HepG2 (cell line): ENCODE data around the gene BPIFB6. TPM values are rescaled to one million over a fixed set of nuclear protein-coding genes. Genes with fewer than 3 reads are reported as not detected.

ENCODE experiments used
- ATAC-seq: fragments of 200-7000 bp; cut with Tn5 transposase; 3 replicates; pipeline ENCODE4 v1.9.1; 2020; ENCODE audit warnings: mild to moderate bottlenecking, moderate library complexity
- BruUV-seq: library from RNA; stranded (reverse); fragments of 400-500 nt; replicated peaks from 2 replicates; lab custom pipeline; 2021; lab: Mats Ljungman, UMichigan
- CTCF ChIA-PET: fragments of 300-600 bp; formaldehyde crosslinking; extraction: SDS; loops from one replicate; lab custom pipeline; 2021; ENCODE audit warnings: low total read pairs, inconsistent platforms, low intra/inter-chr PET ratio; lab: Yijun Ruan, JAX
- POLR2A ChIA-PET: fragments of 350-600 bp; sonication (Branson Sonifier 250); formaldehyde crosslinking; loops from one replicate; lab custom pipeline; 2020; ENCODE audit warnings: antibody characterized with exemption, inconsistent platforms; lab: Yijun Ruan, JAX
- DNase-seq: peaks from one replicate; pipeline ENCODE4 v3.0.0-alpha.2; 2015; ENCODE audit warnings: low spot score
- FAIRE-seq: peaks from 3 replicates; lab custom pipeline; 2011; peaks lifted over from hg19 to GRCh38; lab: Jason Lieb, UNC
- H2AFZ ChIP-seq: one replicate; pipeline ENCODE4 v1.6.1; 2011; ENCODE audit warnings: low read length, inconsistent platforms
- H3K27ac ChIP-seq: fragments of 300-600 bp; 3 replicates; pipeline ENCODE4 v1.8.0; 2011; ENCODE audit warnings: mixed run types, mild to moderate bottlenecking, mixed read lengths, low read length, inconsistent platforms; ENCODE audit not compliant: insufficient read depth; ENCODE audit errors: extremely low read length
- H3K27me3 ChIP-seq, 2 experiments: fragments of 200-600 bp in 1 of 2; 2 replicates in 1 of 2; 3 replicates in 1 of 2; pipeline versions ENCODE4 v1.6.0 to v1.8.0; 2011; ENCODE audit warnings: low read length in 2 of 2, mild to moderate bottlenecking in 2 of 2, moderate library complexity in 2 of 2, inconsistent platforms in 1 of 2; ENCODE audit not compliant: insufficient read depth in 2 of 2, control insufficient read depth in 1 of 2
- H3K36me3 ChIP-seq, 2 experiments: fragments of 200-600 bp in 1 of 2; replicated peaks in 1 of 2; 2 replicates in 1 of 2; 3 replicates in 1 of 2; pipeline versions ENCODE4 v1.5.1 to v1.8.0; 2011; ENCODE audit warnings: low read length in 2 of 2, inconsistent platforms in 1 of 2; ENCODE audit not compliant: insufficient read depth in 2 of 2, control insufficient read depth in 1 of 2
- H3K4me1 ChIP-seq: 2 replicates; pipeline ENCODE4 v1.5.1; 2012; ENCODE audit warnings: low read length, inconsistent platforms; ENCODE audit not compliant: insufficient read depth
- H3K4me2 ChIP-seq: 2 replicates; pipeline ENCODE4 v1.6.0; 2011; ENCODE audit warnings: low read depth, low read length, inconsistent platforms
- H3K4me3 ChIP-seq, 3 experiments: fragments of 200-600 bp in 1 of 3; sonication (generic), shearing (Covaris generic) in 1 of 3; replicated peaks in 1 of 3; 2 replicates each; pipeline ENCODE4 v1.5.1; 2011 to 2016; ENCODE audit warnings: low read length in 3 of 3, inconsistent platforms in 2 of 3, low read depth in 2 of 3, mild to moderate bottlenecking in 2 of 3, control low read depth in 1 of 3, mixed read lengths in 1 of 3; ENCODE audit not compliant: insufficient read depth in 1 of 3
- H3K79me2 ChIP-seq: one replicate; pipeline ENCODE4 v1.6.1; 2011; ENCODE audit warnings: low read length, inconsistent platforms; ENCODE audit not compliant: insufficient read depth
- H3K9ac ChIP-seq: 2 replicates; pipeline ENCODE4 v1.6.0; 2011; ENCODE audit warnings: mild to moderate bottlenecking, low read depth, low read length, inconsistent platforms; ENCODE audit not compliant: insufficient read depth
- H3K9me3 ChIP-seq: 2 replicates; pipeline ENCODE4 v1.5.1; 2012; ENCODE audit warnings: mild to moderate bottlenecking, low read length
- H4K20me1 ChIP-seq: 2 replicates; pipeline ENCODE4 v1.6.0; 2011; ENCODE audit warnings: inconsistent platforms, mild to moderate bottlenecking, low read length, moderate library complexity; ENCODE audit not compliant: insufficient read depth
- ATF7 ChIP-seq, 2 experiments: fragments of 450-650 bp in 1 of 2; sonication (generic) in 1 of 2; formaldehyde crosslinking in 1 of 2; IDR thresholded peaks; 2 replicates each; pipeline versions ENCODE4 v1.4.0 to v1.6.1; 2016 to 2020; ENCODE audit warnings: antibody characterized with exemption in 1 of 2, mild to moderate bottlenecking in 1 of 2, missing genetic modification reagents in 1 of 2
- CREB1 ChIP-seq, 2 experiments: fragments of 450-650 bp in 1 of 2; IDR thresholded peaks; 2 replicates each; pipeline ENCODE4 v1.6.1; 2016 to 2017; ENCODE audit warnings: control low read depth in 1 of 2, mild to moderate bottlenecking in 1 of 2, missing compliant biosample characterization in 1 of 2, missing genetic modification characterization in 1 of 2
- KLF6 ChIP-seq: IDR thresholded peaks from 2 replicates; pipeline ENCODE4 v1.8.0; 2016; ENCODE audit warnings: missing biosample characterization, missing genetic modification reagents
- ZFP37 ChIP-seq: sonication (generic); formaldehyde crosslinking; IDR thresholded peaks from 2 replicates; pipeline ENCODE4 v1.4.0; 2020; ENCODE audit warnings: missing genetic modification reagents, borderline replicate concordance
- ZNF768 ChIP-seq: sonication (generic); formaldehyde crosslinking; IDR thresholded peaks from 2 replicates; pipeline ENCODE4 v1.4.0; 2020; ENCODE audit warnings: missing genetic modification reagents
- WGBS: methylation state at CpG from one replicate; pipeline ENCODE4 v1.1.6; 2017; ENCODE audit warnings: low lambda C conversion rate; 5-methylcytosine and 5-hydroxymethylcytosine counted together
- in situ Hi-C: cut with HindIII; loops from 2 replicates; pipeline ENCODE4 v1.10.0; 2017; ENCODE audit warnings: low pct_unique_long_range_greater_than_20kb; ENCODE audit not compliant: extremely low pct_ligation_motif_present
- intact Hi-C: fragments of 100-400 bp; cut with micrococcal nuclease; formaldehyde crosslinking; loops from one replicate; pipeline ENCODE4 v1.10.0; 2022; ENCODE audit not compliant: unreplicated experiment
- polyA plus RNA-seq, 8 experiments: library from polyadenylated mRNA; depleted of rRNA in 3 of 8; stranded (reverse) in 7 of 8; unstranded in 1 of 8; fragments of >200 nt; fragmentation: Illumina TruSeq in 4 of 8; extraction: Trizol in 4 of 8; gene quantifications; 2 replicates each; pipeline versions ENCODE4 v1.2.1 to v1.2.3, GENCODE V29; 2011 to 2016; ENCODE audit warnings: low read depth in 4 of 8, missing spikeins in 1 of 8, mixed read lengths in 1 of 8; ENCODE audit not compliant: insufficient read depth in 1 of 8
- total RNA-seq, 5 experiments: library from RNA; depleted of rRNA; stranded (reverse); fragments of >200 nt; fragmentation: Illumina TruSeq; extraction: Trizol; gene quantifications; 2 replicates each; pipeline ENCODE4 v1.2.3, GENCODE V29; 2016; ENCODE audit warnings: low read depth in 1 of 5
- TF ChIP-seq, protein P1 (sequence below): sonication (generic); formaldehyde crosslinking; IDR thresholded peaks from 2 replicates; pipeline ENCODE4 v1.4.0; 2020; ENCODE audit warnings: missing genetic modification reagents

The BPIFB6 gene
- total and polyA plus RNA-seq, 2 of the 13 experiments (the other 11 are each of a cell fraction or from before 2014, with no cell fraction given): 0.13 to 1.7 TPM

DNA sequence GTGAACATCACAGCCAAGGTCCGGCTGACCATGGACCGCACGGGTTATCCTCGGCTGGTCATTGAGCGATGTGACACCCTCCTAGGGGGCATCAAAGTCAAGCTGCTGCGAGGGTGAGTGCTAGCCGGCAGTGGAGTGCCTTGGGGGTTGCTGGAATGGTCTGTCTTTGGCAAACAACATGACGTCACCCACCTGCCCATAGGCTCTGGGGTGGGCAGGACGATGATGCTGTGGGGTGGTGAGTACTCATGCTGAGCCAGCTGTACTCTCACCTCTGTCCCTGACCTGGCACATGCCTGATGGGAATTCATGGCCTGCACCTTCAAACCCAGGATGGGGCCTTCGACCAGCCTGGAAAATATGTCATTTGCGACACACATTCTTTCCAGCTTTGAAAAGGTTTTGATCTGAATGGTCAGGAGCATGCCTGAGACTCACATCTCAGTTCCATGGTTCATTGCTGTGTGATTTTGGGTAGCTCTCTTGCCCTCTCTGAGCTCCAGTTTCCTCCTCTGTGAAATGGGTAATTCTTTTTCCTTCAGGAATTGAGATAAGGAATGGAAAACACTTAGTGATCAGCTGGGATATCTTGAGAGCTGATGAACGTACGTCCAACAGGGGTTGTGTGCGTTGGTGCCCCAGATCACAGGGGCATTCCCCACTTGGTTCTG, 54.7 kb downstream of the BPIFB6 start:
- no peak overlapping the region for H3K9ac ChIP-seq
- in situ Hi-C loops (no loop called here), intact Hi-C loops (no loop called here)
- peaks cover 8% of the 10 kb centered on the region; the same call in 1 of the 2 replicates for H3K4me1 ChIP-seq
- H3K79me2 ChIP-seq: no peaks in the 10 kb centered on the region
- TF ChIP-seq, protein P1, sequence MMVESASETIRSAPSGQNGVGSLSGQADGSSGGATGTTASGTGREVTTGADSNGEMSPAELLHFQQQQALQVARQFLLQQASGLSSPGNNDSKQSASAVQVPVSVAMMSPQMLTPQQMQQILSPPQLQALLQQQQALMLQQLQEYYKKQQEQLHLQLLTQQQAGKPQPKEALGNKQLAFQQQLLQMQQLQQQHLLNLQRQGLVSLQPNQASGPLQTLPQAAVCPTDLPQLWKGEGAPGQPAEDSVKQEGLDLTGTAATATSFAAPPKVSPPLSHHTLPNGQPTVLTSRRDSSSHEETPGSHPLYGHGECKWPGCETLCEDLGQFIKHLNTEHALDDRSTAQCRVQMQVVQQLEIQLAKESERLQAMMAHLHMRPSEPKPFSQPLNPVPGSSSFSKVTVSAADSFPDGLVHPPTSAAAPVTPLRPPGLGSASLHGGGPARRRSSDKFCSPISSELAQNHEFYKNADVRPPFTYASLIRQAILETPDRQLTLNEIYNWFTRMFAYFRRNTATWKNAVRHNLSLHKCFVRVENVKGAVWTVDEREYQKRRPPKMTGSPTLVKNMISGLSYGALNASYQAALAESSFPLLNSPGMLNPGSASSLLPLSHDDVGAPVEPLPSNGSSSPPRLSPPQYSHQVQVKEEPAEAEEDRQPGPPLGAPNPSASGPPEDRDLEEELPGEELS: no peak
- peak; percentile 98 for TF ChIP-seq ATF7 (IDR thresholded peaks at IDR 0.05)
- no peak for TF ChIP-seq ATF7 (CRISPR knock-in tag; IDR thresholded peaks at IDR 0.05)
- TF ChIP-seq CREB1 (IDR thresholded peaks at IDR 0.05): peak; percentile 96
- no peak for TF ChIP-seq CREB1 (CRISPR knock-in tag; IDR thresholded peaks at IDR 0.05)
- TF ChIP-seq ZNF768: peak; percentile 84
- TF ChIP-seq ZFP37 (CRISPR knock-in tag): no peak
- TF ChIP-seq KLF6 (CRISPR knock-in tag): no peak
- no peak for FAIRE-seq
- no peaks in the 10 kb centered on the region for H3K9me3 ChIP-seq
- H3K36me3 ChIP-seq: no peaks in the 10 kb centered on the region
- no peak for DNase-seq
- H3K4me2 ChIP-seq: no peak overlapping the region
- no peak overlapping the region for H3K4me3 ChIP-seq
- POLR2A ChIA-PET: no interaction called here
- H3K27ac ChIP-seq: no peak overlapping the region
- H2AFZ ChIP-seq: no peak overlapping the region
- ATAC-seq: no peak
- CTCF ChIA-PET: no interaction called here
- WGBS: 60% methylated on average over 14 of the region's 14 CpGs
- peaks cover 3 to 25% of the 10 kb centered on the region in 2 experiments; a peak in 2 of 5 replicates for H3K27me3 ChIP-seq
- H4K20me1 ChIP-seq: no peaks in the 10 kb centered on the region
- BruUV-seq: no TSS peak
